Stimulated activated CD4-positive, alpha-beta T cell treated with anti-CD3 and anti-CD28 coated beads, Interleukin-15, amount 100 ng/mL, for 24 hours (primary cell): ENCODE data around the gene EIF4H.
"Not testable (repeated sequence)": the region's sequence is repeated elsewhere in the genome, so short reads cannot be mapped to it uniquely, and the experiment has no call there.

Source experiments
- DNase-seq: peaks from one replicate; pipeline ENCODE4 v3.0.0-alpha.2; 2020

EIF4H gene

DNA sequence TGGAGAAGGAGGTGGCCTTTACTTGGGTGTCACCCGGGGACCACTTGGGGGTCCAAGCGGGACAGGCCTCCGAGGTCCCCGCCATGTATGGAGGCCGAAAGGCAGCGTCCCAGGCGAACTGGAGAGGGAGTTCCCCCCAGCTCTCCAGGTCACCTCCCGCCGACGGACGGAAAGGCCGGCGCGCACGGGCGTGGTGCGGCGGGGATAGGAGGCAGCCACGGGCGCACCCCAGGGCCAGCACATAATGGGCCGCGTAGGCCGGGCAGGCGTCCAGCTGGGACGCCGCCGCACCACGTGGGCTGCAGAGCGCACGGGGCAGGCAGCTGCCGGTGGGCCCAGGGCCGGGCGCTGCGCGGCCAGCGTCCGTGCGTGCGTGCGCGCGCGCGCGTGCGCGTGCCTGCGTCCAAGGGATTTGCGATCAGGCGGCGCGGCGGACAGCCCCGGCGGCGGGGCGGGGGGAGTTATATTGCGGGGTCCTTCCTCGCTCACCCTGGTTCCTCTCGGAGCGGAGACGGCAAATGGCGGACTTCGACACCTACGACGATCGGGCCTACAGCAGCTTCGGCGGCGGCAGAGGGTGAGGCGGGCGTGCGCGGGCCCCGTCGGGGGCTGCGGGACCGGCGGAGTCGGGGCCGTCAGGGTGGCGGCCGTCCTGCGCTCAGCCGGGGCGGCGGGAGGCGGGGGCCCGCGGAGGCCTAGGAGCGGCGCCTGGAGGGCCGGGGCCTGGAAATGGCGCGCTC is at the start of gene EIF4H:
TSS of gene EIF4H (plus strand) at position 491 of the 740 bp plus-strand sequence. CDS start at position 519, 28 bp downstream.
- peak; percentile 95 for DNase-seq

GRCh38 chr7:74126220-74126880 is 47.8 kb upstream of the EIF4H start:
- DNase-seq = no peak

DNA sequence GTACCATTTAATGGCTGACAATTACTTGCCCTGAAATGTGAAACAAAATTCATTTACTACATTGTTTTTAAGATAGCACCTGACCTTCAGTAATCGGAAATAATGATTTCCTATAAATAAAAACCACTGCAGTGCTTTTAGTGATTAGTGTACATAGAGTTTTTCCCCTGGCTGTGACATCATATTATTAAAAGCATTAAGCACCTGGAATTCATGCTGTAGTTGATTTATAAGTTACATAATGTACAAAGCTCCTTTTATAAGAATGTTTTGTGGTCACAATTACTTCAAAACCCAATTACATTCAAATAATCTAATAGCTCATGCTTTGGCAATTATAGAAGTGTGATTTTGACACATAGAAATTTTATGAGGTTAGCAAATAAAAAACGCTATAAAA is 44.3 kb upstream of the EIF4H start:
- no peak for DNase-seq

DNA sequence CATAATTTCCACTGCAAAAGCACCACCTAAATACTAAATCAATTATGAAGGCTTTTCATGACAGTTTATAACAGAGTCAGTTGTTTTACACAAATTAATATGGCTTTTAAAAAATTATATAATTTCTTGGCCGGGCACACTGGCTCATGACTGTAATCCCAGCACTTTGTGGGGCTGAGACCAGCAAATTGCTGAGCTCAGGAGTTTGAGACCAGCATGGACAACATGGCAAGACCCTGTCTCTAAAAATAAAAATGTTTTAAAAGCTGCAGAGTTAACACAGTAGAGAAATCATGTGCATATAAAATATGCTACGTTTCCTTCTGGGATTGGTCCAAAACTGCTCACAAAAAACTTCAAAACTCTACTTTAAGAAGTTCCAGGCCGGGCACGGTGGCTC is 43.6 kb upstream of the EIF4H start:
- no peak for DNase-seq

GRCh38 chr7:74134117-74134620 is 40.0 kb upstream of the EIF4H start:
- DNase-seq = peak; percentile 16

- peak; percentile 8 for DNase-seq
These were observed 35.8 kb upstream of the EIF4H start for GRCh38 chr7:74138334-74138867.

- no peak for DNase-seq
These were observed 35.0 kb upstream of the EIF4H start for GRCh38 chr7:74138945-74139843.

GRCh38 chr7:74141705-74142104 is 32.5 kb upstream of the EIF4H start:
- DNase-seq = no peak

DNA sequence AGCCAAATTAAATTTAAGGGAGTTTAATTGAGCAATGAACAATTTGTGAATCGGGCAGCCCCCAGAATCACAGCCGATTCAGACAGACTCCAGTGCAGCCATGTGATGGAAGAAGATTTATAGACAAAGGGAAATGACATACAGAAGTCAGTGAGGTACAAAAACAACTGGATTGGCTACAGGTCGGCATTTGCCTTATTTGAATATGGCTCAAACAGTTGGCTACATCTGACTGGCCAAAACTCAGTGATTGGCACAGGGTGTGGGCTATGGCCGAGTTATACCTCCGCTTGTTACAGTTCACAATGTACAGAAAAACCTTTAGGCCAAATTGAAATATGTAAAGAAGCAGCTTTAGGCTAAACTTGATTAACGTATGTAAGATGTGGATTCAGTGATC is 30.8 kb upstream of the EIF4H start:
- DNase-seq = no peak

GRCh38 chr7:74148491-74148890 is 25.7 kb upstream of the EIF4H start:
- no peak for DNase-seq

DNA sequence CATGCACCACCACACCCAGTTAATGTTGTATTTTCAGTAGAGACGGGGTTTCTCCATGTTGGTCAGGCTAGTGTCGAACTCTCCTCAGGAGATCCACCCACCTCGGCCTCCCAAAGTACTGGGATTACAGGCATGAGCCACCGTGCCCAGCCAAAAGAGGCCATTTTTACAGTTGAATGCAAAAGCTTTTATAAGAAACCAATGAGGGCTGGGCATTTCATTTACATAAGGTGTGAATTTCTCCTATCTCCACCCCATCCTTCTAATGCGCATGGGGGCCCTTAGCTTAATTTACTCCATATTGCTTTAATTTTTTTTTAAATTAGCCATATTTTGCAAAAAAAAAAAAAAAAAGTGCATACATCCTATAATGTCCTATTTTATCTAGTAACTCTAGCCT is 25.1 kb upstream of the EIF4H start:
- DNase-seq = no peak

- no peak for DNase-seq
These were observed 24.6 kb upstream of the EIF4H start for GRCh38 chr7:74149603-74150002.

GRCh38 chr7:74153736-74154135 is 20.4 kb upstream of the EIF4H start:
- no peak for DNase-seq

GRCh38 chr7:74155810-74156395 is 18.3 kb upstream of the EIF4H start:
- DNase-seq = no peak

GRCh38 chr7:74157605-74158004 is 16.6 kb upstream of the EIF4H start:
- no peak for DNase-seq

DNA sequence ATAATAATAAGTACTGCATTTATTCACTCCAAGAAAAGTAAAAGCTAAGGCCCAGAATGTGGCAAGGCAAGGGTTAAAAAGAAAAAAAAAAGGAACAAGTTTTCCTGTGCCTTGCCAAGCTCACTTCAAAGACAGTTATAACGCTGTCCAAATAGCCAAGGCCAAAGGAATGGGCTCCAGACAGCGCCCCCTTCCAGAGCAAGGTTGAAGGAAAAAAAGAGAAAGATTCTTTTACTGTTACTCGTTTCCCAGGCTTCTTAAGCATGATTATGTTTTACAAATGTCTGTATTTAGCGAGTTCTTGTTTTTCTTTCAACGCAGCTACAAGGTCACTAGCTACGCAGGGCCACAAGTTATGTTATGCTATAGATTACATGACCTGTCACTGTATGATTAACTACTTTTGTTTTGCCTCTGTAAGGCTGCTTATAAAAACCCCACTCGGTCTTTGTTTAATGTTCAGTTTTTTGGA is 9.1 kb upstream of the EIF4H start:
- no peak for DNase-seq

- no peak for DNase-seq
These were observed 8.1 kb upstream of the EIF4H start for GRCh38 chr7:74165867-74166593.

DNA sequence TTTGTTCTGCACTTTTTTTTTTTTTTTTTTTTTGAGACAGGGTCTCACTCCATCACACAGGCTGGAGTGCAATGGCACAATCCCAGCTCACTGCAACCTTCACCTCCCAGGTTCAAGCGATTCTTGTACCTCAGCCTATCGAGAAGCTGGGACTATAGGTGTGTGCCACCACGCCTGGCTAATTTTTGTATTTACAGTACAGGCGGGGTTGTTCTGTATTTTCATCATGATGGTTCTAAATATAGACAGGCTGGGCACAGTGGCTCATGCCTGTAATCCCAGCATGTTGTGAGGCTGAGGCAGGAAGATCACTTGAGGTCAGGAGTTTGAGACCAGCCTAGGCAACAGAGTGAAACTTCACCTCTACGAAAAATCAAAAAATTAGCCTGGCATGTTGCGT is 6.8 kb upstream of the EIF4H start:
- not testable (repeated sequence) for DNase-seq

DNA sequence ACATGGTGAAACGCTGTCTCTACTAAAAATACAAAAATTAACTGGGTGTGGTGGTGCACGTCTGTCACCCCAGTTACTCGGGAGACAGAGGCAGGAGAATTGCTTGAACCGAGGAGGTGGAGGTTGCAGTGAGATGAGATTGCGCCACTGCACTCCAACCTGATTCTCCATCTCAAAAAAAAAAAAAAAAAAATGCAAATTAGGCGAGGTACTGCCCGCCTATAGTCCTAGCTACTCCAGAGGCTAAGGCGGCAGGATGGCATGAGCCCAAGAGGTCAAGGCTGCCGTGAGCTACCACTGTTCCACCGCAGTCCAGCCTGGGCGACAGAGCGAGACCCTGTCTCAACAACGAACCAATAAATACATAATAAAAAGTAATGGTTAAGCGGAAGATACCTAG is 1.1 kb upstream of the EIF4H start:
- DNase-seq = no peak

DNA sequence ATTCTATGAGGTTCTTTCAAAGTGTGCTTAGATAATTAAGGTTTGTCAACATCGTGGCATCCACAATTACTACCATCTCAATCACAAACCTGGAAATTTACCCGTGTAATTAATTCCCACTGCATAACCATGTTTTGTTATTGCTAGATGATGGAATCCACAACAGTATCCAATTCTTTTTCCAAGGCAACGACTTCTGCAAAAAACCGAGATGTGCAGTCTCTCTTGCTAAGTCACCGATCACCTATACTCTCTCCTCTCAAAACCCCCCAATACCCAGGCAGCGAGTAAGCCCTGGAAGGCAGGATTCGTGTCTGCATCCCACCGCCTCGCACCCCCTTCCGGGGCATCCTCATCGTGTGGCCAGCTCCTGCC is 678 bp upstream of the EIF4H start:
- no peak for DNase-seq

DNA sequence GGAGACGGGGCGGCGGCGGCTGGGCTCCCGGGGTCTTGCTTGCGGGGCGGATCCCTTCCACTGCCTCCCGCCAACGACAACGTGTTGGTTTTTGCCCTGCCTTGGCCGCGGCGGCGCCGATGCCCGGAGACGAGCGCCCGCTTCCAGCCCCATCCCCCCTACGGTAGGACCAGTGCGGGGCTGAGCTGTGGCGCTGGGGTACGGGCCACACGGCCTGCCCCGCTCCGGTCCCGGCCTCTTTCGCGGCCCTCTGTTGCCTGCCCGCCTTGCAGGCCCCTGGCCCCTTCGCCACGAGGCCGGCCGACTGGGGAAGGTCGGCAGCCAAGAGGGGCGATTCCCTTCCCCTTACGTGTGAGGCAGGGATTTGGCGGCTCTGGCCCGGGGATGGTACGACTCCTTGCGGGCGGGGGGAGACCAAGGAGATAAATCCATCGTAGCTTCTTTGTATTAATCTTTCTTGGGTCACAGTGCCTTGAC is 488 bp downstream of the EIF4H start:
- DNase-seq = peak; percentile 49

DNA sequence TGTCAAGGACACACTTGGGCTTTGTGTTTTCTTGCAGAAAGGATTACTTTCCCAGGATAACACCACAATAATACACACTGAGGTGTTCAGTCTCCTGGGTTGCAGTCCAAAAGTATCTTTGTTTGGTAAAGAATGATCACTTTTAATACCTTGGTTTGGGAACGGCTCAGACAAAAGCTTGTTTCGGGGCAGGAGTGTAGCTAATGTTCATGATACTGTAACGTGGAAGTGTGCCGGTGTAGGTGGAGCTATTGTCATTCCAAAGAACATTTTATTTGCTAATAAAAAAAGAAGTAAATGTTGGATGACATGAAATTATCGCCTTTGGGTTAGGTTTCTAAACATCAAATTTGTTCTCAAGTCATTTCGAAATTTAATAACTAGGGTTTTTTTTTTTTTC is 1.2 kb downstream of the EIF4H start:
- DNase-seq = no peak
